GM12873 (cell line): ENCODE data around the gene GULP1.

Source experiments
- CTCF ChIP-seq: IDR thresholded peaks from 2 replicates; pipeline ENCODE4 v1.5.1; 2012; ENCODE audit warnings: low read depth, mild to moderate bottlenecking, moderate library complexity, low read length, control low read depth; ENCODE audit not compliant: insufficient read depth; ENCODE audit errors: missing control alignments

GULP1 gene

DNA sequence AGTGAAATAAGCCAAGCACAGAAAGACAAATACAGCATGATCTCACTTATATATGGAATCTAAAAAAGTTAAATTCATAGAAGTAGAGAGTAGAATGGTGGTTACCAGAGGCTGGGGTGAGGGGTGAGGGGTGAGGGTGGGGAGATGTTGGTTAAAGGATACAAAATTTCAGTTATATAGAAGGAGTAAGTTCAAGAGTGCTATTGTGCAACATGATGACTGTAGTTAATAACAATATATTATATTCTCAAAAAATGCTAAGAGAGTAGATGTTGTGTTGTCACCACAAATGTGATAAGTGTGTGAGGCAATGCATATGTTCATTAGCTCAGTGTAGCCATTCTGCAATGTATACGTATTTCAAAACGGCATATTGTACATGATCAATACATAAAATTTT, 26.4 kb upstream of the GULP1 start:
- TF ChIP-seq CTCF: no peak

GRCh38 chr2:188267776-188268175, 23.9 kb upstream of the GULP1 start:
- TF ChIP-seq CTCF: no peak

DNA sequence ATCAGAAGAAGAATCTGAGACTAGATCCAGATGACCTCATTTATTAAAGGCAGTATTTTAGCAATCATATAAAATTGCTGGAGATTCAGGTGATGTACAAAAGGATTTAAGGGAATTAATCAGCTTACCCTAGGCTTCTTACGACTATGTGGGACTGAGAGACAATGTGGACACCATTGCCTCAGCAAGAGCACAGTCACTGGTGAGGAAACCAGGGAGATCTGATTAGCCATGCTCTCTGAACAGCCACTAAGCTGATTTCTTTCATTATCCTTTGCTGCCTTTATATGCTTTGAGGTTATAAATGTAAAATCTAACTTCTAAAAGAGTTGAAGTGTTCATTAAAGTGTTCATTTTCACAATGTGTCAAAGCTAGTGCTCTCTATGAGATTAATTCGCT, 22.7 kb upstream of the GULP1 start:
- no peak for TF ChIP-seq CTCF

GRCh38 chr2:188272121-188272520, 19.6 kb upstream of the GULP1 start:
- no peak for TF ChIP-seq CTCF

GRCh38 chr2:188274274-188274673, 17.4 kb upstream of the GULP1 start:
- TF ChIP-seq CTCF: no peak

GRCh38 chr2:188276255-188276654, 15.4 kb upstream of the GULP1 start:
- TF ChIP-seq CTCF: no peak

DNA sequence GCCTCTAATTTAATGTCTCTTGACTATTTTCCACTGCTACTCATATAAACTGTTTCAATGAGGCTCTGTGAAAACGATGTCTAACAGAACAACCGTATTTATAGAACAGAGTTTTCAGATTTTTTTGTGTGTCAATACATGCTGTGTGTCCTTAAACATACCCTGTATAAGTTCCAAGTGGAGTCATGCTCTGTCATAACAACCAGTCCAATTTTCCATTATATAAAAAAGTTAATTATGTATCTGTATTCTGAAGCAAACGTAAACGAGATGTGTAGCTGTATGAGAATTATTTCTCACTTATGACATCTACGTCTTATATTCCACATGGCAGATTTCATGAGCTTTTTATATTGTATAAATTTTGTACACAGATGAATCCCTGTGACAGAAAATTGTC, 13.9 kb upstream of the GULP1 start:
- no peak for TF ChIP-seq CTCF

- TF ChIP-seq CTCF: no peak
Observed at GRCh38 chr2:188278388-188279092, 13.1 kb upstream of the GULP1 start.
